DND-41 (cell line): ENCODE data around the gene MYL6.

Experiments used
- EZH2 ChIP-seq: IDR thresholded peaks from 3 replicates; pipeline ENCODE4 v1.6.1; 2012; ENCODE audit warnings: borderline replicate concordance, low read depth, mild to moderate bottlenecking, moderate library complexity, low read length, inconsistent platforms; ENCODE audit not compliant: severe bottlenecking
- TF ChIP-seq, protein P1 (sequence below): IDR thresholded peaks from 2 replicates; pipeline ENCODE4 v1.5.1; 2012; ENCODE audit warnings: borderline replicate concordance, low read length, moderate library complexity, mild to moderate bottlenecking; ENCODE audit not compliant: poor library complexity, severe bottlenecking; ENCODE audit errors: extremely low read depth

DNA sequence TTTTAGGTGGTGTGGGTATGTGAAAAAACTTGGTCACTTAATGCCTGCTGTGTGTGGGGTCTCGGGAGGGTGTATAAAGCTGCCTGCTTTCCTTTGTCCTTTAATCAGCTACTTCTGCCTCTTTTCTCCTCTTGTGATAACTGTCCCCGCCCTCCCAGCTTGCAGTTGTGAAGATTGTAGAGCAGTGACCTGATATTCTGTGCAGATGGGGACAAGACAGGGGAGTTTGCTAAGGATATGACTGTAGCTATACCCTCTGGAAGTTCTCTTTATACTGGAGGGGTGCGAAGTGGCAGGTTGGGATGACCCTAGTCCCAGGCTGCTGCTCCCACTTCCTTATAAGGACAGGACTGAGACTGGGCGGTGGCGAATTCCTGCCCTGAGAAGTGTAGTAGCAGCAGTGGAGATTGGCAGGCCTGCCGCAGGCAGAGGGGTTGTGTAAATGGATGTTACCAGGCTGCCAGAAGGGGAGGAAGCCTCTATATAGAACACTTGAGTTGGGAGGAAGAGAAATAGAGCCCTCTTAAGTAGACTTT lies 835 bp downstream of the MYL6 start:
- no peak for TF ChIP-seq EZH2
- TF ChIP-seq, protein P1, sequence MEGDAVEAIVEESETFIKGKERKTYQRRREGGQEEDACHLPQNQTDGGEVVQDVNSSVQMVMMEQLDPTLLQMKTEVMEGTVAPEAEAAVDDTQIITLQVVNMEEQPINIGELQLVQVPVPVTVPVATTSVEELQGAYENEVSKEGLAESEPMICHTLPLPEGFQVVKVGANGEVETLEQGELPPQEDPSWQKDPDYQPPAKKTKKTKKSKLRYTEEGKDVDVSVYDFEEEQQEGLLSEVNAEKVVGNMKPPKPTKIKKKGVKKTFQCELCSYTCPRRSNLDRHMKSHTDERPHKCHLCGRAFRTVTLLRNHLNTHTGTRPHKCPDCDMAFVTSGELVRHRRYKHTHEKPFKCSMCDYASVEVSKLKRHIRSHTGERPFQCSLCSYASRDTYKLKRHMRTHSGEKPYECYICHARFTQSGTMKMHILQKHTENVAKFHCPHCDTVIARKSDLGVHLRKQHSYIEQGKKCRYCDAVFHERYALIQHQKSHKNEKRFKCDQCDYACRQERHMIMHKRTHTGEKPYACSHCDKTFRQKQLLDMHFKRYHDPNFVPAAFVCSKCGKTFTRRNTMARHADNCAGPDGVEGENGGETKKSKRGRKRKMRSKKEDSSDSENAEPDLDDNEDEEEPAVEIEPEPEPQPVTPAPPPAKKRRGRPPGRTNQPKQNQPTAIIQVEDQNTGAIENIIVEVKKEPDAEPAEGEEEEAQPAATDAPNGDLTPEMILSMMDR, result no peak
